Stimulated activated CD4-positive, alpha-beta T cell treated with anti-CD3 and anti-CD28 coated beads, Interleukin-12 subunit alpha, Interleukin-12 subunit beta, amount 100 ng/mL, for 48 hours (primary cell): ENCODE results near the gene TWIST2.

Experiments used
- DNase-seq, 3 donors: peaks; one replicate each; pipeline ENCODE4 v3.0.0-alpha.2; 2020; ENCODE audit warnings: low read depth in 2 of 3, low spot score in 1 of 3

Gene TWIST2

DNA sequence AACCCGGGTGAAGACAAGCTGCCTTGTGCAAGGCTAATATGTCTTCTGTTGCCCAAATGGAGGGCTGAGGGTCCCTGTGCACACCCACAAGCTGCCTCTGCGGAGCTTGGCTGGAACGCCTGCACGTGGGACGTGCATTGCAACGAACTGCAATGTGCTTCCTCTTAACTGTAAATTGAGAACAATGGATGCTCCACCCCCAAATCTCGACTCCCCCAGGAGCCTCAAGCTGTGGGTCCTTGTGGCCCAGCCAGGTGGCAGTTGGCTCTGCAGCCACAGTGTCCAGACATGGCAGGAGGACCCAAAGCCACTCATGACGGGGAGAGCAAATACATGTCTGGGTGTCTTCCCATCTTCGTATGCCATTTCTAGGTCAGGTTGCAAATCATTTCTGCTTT, 90.1 kb downstream of the TWIST2 start:
- DNase-seq: no peak

DNA sequence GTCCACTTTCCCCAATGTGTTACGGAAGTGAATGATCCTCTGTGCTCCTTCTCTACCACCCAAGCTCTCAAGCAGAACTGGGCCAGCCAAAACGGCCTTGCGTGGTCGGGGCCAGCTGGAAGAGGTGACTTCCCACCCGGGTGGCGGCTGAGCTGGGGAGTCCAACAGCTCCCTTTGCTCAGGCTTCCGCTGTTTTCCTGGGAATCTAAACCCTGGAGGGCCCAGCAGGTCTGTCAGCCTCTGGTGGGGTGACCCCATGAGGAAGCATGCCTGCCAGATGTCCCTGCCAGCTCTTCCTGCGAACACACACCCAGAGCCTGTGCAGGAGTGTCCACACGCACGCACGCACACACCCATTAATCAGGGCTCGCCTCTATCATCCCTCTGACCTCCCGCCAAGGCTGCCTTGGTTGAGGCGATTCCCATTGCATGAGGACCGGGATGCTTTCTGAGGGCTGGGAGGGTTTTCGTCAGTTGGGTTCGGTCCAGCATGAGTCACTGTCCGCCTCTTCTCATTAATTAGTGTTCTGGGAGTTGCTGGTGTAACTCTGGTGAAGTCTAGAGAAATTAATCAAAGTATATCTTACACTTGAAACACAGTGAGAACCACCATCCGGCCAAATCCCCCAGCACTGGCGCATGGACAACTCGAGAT, 90.6 kb downstream of the TWIST2 start:
- no peak for DNase-seq

DNA sequence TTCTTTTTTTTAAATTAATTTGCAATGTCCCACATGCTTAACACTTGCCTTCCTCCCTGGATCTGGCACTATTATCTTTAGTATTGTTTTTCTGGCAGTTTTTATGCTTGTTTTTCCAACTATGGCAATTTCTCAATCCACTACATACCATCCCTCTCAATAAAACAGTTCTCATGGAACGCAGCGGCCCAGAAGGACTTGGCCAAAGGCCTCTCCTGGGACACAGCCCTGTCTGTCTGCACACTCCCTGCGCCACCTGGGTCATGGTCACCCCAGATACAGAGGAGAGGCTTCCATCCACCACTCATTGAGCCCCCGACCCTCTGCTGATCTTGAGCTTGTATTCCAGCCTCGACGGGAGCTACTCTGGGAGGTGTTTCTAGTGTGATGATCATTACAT, 91.2 kb downstream of the TWIST2 start:
- DNase-seq: no peak

DNA sequence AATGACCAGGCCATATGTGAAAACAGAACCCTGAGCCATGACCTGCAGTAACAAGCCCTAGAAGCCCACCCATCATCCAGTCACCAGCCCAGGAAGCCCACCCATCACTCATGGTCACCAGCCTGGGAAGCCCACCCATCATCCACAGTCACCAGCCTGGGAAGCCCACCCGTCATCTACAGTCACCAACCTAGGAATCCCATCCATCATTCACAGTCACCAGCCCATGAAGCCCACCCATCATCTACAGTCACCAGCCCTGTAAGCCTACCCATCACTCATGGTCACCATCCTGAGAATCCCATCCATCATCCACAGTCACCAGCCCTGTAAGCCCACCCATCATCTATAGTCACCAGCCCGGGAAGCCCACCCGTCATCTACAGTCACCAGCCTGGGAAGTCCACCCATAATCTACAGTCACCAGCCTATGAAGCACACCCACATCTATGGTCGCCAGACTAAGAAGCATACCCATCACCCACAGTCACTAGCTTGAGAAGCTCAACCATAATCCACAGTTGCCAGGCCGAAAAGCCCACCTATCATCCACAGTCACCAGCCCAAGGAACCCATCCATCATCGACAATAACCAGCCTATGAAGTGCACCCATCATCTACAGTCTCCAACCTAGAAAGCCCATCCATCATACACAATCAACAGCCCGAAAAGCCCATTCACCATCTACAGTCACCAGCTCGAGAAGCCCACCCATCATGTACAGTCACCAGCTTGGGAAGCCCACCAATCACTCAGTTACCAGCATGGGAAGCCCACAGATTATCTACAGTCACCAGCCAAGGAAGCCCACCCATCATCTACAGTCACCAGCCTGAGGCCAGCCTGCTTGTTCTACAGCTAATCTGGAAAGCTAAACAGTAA, 91.9 kb downstream of the TWIST2 start:
- DNase-seq: no peak

DNA sequence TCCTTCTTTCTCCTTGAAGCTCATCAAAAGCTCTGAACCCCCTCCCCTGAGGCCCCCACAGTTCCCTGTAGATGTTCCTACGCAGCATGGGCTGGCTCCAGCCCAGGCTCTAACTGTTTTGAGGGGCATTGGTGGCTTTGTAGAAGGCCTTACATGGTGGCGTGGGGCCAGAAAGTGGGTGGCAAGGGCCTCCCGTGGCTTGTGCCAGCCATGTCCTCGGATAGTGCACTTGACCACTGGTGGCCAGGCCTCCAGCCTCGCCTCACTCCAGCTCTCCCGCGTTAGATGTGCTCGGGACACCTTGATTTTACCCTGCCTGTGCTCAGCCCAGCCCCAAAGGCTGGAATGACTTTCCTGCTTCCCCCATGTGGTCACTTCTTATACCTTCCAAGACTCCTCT, 92.9 kb downstream of the TWIST2 start:
- no peak for DNase-seq

DNA sequence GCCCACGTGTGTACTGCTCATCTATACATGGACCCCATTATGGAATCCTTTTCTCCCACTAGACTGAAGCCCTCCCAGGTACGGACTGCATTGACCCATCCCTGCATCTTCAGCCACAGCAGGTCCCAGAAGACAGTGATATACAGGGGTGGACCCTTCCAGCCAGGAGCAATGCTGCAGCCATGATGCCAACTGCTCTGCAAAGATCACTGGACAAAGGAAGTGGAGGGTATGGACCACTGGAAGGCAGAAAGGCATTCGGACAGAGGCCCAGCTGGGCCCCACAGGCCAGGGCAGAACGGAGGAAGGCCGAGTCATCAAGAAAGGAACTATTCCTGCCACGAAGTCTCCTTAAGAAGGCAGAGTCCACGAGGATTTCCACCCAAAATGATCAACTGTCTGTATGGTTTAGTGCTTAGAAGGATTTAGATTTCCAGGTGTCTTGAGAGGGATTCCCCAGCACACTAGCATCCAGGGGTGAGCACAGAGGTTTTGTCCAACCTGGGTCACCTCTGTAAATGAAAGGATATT, 93.4 kb downstream of the TWIST2 start:
- no peak for DNase-seq

DNA sequence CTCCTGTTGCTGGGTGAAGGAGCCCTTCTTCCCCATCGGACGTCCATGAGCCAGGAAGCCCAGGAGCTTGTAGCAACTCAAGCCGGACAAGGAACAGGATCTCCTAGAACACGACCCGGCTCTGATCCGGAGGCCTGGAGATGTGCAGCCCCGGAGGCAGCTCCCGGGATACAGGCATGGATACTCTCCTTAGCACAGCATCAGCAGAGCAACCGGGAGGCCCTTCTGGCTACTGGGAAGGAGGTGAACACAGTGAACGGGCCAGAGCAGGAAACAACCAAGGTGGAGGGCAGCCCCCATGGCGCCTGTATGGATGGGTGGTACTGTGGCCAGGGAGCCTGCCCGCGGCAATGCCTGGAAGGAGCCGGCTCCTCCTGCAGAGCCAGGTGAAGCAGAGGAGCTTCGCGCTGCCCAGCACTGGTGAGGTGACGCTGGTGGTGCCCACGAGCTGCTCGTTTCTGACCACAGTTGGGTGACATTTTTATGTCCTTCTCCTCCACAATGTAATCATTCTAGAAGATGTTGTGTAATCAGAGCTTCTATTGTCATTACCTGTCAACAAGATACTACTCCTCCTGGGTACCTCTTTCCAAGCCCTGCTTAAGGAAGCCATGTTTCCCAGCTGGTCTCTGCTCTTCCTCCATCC, 94.3 kb downstream of the TWIST2 start:
- DNase-seq: no peak

DNA sequence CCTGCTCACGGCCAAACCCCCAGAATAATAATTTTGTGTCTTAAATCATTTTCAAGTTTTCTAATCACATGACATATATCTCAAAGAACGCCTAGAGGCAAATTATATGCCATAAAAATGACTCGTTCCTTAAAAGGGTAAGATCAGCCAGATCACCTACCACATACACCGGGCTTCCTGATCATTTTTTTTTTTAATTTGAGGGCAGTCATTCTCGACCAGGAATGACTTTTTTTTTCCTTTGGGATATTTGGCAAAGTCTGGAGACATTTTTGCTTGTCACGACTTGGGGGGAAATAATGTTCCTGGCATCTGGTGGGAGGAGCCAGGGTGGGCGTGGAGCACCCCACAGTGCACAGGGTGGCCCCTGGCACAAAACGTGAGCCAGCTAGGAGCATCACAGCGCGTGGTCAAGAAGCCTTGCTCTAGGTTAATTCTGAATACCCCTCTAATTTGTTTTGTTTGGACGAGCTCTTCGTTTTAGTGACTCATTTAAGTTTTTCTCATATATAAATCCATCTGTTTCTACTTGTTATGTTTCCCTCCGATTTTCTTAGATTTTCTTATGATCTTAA, 94.9 kb downstream of the TWIST2 start:
- DNase-seq: no peak

DNA sequence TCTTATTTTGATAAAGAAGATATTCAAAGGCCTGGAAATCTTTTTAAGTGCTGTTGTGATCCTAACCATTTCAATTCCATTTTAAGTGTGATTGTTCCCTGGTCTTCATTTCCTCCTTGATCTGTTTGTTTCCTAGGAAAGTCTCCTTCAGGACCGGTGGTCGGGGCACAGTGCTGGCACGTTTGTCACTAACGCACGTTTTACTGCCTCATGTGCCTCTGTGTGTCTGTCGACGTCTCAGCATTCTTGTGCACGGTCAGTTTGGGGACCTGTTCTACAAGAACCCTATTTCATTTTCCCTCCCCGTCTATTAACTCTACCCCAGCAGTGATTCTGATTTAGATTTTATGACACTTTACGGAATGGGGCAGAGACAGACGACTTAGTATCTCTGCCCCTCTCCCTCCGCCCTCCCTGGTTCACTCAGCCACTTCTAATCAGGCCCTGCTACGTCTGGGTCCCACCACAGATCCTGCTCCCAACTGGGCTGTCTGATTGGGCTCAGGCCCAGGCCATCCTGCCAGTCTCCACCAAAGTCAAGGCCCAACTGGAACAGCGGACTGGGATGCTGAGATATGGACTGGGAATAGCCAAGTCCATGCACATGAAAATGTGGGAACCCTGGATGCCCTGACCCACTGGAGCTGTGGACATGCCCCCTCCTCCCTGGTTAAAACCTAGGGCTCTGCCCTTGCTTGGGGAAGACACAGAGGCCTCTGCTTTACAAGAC, 95.6 kb downstream of the TWIST2 start:
- no peak for DNase-seq

DNA sequence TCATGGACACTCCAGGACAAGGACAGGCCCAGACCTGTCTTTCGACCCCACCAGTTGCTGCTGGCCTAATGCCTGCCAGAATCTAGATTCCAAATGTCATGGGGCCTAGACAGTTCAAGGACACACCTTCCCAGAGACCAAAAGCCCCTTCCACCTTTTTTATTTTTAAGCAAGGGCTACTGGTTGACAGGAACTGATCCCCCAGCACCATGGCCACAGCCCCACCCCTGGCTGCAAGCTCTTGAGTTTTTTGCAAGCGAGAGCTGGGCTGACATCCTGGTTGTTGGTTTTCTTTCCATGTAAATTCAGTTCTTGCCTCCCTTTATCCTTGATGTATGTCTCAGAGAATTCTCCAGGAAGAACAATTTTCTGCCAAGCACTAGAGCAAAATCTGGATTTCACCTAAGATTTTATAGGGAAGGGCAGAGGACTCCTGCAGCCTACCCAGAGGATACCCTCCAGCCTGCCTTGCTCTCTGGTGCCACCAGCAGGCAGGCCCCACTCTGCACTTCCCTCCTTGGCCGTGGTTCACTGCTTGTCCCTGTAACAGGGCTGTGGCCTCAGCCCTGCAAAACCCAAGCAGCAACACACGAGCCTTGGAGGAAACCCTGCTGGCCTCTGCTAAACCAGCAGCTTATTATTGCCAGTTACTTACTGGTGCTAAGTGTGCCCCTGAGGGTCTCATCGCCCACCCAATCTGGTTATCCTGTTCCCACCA, 97.7 kb downstream of the TWIST2 start:
- DNase-seq: no peak

DNA sequence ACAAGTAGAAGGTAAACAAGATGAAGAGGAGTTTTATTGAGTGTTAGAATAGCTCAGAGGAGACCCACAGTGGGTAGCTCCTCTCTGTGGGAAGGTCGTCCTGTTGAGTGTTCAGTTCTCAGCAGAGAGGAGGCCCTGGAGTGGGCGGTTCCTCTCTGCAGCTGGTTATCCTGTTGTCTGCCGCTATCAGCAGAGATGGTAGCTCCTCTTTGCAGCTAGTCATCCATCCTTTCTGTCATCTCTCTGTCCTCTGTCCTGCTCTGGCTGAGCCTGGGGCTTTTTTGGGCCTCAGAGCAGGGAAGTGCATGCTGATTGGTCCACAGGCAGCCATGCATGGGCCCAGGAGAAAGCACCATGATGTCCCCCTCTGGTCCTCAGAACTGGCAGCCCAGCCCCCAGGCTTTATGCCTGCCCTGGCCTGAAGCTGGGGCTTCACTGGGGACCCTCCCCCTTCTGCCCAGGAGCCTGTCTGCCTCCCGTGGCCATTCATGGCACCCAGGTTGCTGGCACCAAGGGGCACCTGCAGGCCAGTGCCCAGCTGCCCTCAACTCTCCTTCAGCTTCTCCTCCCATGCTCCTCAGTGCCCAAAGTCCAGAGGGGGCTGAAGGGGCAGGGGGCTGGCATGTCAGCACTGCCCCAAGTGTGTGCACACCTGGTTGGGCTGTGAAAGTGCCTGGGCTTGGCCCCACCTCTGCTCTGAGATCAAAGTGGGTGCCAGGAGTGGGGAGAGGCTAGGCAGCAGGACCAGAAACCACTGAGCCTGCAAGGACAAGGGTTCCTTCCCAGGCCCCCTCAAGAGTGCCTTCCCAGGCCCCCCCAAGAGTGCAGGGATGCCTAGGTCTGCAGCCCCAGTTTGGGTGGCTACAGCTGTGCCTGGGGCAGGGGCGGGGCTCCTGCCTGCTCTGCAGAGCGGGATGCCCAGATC, 98.7 kb downstream of the TWIST2 start:
- DNase-seq: no peak

DNA sequence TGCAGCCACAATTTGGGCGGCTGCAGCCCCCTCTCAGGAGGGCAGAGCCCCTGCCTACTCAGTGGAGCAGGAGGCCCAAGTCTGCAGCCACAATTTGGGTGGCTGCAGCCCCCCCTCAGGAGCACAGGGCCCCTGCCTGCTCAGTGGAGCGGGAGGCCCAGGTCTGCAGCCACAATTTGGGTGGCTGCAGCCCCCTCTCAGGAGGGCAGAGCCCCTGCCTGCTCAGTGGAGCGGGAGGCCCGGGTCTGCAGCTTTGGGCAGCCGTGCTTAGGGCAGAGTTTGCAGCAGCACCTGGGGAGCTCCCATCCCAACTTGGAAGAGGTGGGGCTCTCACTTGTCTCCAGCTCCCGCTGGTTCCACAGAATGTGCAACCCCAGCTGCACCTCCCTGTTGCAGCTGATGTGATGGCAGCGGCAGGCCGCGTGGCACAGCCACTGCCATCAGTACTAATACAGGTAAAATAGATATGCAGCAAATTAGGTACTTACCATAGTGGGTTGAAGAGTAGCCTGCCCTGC, 99.4 kb downstream of the TWIST2 start:
- no peak for DNase-seq

DNA sequence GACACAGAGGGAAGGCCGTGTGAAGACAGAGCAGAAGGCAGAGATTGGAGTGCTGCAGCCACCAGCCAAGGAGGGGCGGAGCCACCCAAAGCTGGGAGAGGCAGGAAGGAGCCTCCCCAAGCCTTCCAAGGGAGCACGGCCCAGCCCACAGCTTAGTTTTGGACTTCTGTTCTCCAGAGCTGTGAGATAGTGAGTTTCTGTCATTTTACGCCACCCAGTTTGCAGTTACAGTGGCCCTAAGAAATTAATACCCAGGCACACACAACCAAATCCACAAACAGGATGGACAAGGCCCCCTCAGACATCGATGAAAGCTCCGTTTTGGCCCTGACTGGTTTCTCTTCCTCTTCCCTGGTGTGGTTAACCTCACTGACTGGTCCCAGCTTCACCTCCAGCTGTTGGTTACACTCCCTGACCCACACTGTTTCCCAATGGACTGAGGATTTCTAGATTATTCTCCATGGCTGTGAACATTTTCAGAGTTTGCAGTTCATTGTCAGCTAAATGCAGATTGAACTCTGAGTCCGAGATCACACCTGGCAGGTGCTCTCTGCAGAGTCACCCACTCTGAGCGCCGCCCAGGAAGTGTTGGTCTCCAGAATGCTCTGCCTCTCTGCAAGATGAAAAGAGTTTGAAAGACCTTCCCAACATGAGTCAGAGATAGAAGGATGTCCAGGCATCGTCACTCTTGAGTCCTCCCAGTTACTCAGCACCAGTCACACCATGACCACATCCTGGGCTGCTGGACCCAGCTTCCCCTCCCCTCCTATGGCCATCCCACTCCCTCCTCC, 100.2 kb downstream of the TWIST2 start:
- no peak for DNase-seq

DNA sequence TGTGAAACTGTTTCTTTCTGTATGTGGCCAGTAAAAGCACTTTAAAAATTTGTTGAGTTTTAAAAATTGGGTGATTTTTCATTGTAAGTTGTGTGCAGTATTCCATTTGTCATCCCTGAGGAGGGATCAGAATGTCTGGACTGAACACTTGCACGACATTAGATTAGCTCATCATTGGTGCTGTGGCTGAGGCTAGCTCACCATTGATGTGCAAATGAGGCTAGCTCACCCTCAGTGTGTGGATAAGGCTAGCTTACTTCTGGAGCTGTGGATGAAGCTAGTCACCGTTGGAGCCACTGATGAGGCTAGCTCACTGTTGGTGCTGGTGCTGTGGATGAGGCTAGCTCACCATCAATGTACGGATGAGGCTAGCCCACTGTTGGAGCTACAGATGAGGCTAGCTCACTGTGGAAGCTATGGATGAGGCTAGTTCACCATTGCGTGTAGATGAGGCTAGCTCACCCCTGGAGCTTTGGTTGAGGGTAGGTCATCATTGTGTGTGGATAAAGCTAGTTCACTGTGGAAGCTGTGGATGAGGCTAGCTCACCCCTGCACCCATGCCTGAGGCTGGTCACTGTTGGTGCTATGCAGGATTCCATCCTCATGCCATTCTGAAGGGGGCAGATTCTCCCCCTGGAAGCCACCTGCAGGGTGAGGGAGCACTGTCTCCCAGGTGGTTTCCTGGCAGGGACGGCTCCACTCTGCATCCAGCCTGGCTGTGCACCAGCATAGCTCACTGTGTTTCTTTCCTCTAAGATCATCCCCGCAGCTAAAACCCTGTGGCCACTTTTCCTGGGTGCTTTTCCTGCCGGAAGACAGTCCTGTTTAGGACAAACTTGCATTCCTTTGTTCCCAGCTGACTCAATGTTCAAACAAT, 101.1 kb downstream of the TWIST2 start:
- no peak for DNase-seq

DNA sequence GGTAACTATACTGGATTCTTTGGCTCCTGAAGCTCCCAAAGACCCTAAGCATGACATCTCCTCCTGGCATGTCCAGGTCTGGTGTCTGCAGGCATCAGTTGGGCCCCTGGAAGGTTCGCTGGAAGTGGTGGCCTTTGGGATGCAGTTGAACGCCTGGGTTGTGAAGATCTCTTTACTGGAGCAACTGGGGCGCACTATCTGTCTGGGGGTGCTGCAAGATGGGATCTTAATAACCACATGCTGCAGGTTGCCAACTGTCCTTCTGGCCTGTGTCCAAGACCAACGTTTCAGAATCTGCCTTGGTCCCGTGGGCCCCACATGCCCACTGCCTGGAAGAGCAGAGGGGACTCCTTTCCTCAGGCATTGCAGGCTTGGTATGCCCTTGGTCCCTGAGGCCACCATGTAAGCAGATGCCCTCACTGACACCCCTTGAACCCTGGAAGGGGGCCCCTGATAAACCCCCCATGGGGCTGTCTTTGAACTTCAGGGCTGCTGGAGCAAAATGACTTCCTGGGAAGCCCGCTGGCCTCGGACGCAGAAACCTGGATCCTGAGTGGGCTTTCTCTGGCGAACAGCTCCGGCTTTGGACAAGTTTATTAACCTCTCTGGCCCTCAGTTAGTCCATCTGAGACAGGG, 101.9 kb downstream of the TWIST2 start:
- DNase-seq: no peak

DNA sequence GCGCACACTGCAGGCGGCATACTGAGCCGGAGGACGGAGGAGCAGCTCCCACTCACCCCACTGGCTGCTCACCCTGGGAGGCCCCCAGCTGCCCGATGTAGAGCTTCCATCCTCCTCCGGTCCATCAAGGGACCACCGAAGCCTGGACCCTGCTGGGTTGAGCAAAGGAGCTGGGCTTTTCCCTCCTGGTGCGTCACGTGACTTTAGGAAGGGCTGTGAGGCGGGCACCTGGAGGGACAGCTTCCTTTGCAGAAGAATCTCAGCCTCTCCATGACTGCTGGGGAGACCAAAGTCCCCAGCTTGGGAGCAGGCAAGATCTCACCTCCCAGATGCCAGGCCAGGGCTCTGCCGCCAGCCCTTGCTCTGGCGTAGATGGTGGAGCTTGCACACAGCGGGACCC, 102.7 kb downstream of the TWIST2 start:
- no peak for DNase-seq
